Breast epithelium (tissue), 3 donors: ENCODE data around the gene CD8B2.
"Not testable (repeated sequence)": the region's sequence is repeated elsewhere in the genome, so short reads cannot be mapped to it uniquely, and the experiment has no call there.

Experiments used
- POLR2A ChIP-seq: fragments of 450-650 bp; IDR thresholded peaks from one replicate; pipeline ENCODE4 v1.6.1; 2016; ENCODE audit warnings: antibody characterized with exemption, mild to moderate bottlenecking, moderate library complexity
- POLR2AphosphoS5 ChIP-seq, 3 donors: sonication (generic); formaldehyde crosslinking; IDR thresholded peaks; one replicate each; pipeline ENCODE4 v1.6.1; 2017; ENCODE audit warnings: antibody characterized with exemption in 3 of 3
- TF ChIP-seq, protein P1 (sequence below), 3 donors: fragments of 450-650 bp; IDR thresholded peaks; one replicate each; pipeline ENCODE4 v1.5.1; 2016 to 2017; ENCODE audit warnings: antibody characterized with exemption in 3 of 3, mild to moderate bottlenecking in 3 of 3, moderate library complexity in 3 of 3

GRCh38 chr2:106511934-106512333 is 24.8 kb downstream of the CD8B2 start:
- TF ChIP-seq, protein P1, sequence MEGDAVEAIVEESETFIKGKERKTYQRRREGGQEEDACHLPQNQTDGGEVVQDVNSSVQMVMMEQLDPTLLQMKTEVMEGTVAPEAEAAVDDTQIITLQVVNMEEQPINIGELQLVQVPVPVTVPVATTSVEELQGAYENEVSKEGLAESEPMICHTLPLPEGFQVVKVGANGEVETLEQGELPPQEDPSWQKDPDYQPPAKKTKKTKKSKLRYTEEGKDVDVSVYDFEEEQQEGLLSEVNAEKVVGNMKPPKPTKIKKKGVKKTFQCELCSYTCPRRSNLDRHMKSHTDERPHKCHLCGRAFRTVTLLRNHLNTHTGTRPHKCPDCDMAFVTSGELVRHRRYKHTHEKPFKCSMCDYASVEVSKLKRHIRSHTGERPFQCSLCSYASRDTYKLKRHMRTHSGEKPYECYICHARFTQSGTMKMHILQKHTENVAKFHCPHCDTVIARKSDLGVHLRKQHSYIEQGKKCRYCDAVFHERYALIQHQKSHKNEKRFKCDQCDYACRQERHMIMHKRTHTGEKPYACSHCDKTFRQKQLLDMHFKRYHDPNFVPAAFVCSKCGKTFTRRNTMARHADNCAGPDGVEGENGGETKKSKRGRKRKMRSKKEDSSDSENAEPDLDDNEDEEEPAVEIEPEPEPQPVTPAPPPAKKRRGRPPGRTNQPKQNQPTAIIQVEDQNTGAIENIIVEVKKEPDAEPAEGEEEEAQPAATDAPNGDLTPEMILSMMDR (IDR thresholded peaks at IDR 0.05): not testable (repeated sequence)
- not testable (repeated sequence) for TF ChIP-seq POLR2AphosphoS5 (IDR thresholded peaks at IDR 0.05); POLR2A
